GOT3 (cell line): Measurements from ENCODE around the gene TSLP.

Experiments
- DNase-seq: peaks from one replicate; lab custom pipeline; 2025; ENCODE audit warnings: mixed read lengths; lab: John Stamatoyannopoulos, UW

The TSLP gene

DNA sequence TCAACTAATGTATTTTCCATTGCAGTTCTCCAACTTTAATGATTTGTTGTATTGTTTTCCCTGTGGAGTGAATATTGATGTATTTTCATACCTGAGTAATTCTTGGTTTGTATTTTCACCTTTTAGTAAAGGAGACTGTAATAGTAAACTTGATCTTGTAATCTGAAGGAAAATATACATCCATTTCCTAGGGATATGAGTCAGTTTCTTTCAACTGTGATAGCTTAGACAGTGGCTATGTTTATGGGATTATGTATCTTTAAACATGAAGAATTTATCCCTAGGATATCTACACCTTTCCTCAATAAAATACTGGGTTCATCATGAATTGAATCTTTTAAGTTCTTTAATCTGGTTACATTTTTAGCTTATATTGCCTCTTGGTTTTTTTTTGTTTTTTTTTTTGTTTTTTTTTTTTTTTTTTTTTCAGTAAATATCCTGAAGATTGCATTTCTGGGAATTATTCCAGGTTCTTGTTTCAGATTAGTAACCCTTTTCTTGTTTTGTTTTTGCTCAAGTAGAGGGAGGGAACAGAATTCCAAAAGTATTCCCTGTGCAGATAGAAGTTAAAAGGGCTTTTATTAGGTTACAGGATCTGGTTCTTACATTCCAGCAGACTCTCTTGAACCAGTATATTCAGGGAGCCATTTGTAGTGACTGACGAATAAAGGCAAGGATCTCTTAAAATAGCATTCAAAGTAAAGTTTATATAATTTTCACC, 27.7 kb downstream of the TSLP start:
- DNase-seq: no peak

DNA sequence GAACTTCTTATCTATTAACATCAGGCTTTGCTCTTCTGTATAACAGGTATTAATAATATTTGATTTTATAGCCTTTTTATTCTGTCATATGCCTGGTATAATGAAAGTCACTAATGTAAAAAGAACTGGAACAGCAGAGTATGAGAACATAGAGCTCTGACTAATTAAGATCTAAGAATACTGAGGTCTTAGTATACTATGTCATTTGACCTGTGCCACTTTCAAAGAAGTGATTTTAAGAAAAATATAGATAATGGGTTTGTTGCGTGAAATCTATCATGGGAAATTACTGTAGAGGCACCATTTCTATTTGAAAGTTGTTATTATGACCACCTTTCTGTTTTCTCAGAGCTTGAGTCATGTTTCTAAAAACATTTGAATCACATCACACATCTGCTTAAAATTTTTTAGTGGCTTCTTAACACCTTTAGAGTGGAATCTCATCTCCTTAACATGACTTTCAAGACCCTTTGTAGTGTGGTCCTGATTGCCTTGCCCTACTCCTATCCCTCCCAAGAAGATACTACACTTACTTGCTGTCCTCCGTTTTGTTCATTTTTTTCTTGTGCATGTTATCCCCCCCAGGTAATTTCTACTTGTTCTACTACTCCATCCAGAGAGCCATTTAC, 34.9 kb downstream of the TSLP start:
- no peak for DNase-seq

DNA sequence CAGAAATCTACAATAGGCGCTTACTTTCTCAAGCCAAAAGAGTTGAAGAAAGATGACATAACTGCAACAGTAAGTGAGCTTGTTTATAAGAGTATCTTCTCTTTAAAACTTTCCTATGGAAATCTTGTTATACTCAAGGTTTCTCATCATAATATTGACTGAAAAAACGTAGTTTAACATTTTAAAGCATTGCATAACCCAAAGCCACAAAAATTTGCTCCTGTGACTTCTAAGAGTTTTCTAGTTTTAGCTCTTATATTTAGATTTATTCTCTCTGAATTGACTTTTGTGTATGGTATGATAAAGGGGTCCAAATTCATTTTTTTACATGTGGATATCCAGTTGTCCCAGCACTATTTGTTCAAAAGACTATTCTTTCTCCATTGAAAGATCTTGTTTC, 35.9 kb downstream of the TSLP start:
- no peak for DNase-seq

GRCh38 chr5:111111956-111112355, 40.4 kb downstream of the TSLP start:
- no peak for DNase-seq

GRCh38 chr5:111113678-111114077, 42.2 kb downstream of the TSLP start:
- no peak for DNase-seq

DNA sequence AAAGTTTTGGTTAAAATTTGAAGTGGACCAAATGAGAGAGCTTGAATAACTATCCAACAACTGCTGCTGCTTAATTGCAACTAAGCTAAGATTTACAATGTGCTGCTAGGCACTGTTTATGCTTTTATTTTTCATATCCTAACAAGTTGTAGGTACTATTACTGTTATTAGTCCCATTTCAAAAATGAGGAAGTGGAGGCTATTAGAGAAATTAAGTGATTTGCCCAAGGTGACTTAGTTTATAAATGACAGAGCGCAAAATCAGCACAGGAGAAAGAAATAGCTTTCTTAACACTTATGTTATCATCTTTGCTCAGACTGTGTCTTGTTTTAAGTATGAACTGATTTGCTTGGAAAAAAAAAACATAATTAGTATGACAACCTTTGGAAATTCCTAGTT, 43.7 kb downstream of the TSLP start:
- no peak for DNase-seq

DNA sequence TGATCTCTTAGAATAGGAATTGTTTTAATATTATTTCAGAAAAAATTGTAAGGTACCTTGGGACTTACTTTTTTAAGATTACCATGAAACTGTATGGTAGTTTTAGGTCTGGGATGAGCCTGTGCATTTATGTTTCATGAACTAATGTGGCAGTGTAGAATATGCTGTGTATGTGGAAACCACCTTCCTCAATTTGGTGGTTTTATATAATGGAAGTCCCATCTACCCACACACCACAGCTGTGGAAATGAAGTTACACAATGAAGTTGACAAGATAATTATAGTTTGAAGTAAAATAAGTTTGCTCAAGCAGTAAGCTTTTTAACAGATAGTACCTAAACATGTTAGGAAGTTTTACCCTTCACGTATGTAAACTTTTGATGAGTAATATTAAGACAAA, 45.0 kb downstream of the TSLP start:
- DNase-seq: no peak

GRCh38 chr5:111117136-111117535, 45.6 kb downstream of the TSLP start:
- DNase-seq: no peak

DNA sequence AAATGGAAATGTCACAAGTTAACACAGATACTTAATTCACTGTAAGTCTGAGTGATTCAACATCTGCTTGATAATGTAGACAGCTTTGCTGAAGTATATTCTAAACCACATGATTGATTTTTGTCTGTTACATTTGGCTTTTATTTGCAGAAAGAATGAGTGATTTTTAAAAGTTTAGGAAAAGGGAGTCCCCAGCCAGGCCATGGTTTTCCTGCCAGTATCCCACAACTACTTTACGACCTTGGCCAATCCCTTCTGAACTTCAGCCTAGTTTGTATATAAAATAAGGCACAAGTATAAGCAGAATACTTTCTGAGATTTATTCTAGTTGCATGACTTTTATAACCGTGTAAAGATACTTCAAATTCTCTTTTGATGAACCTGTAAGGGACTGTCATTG, 47.7 kb downstream of the TSLP start:
- no peak for DNase-seq

GRCh38 chr5:111119856-111120255, 48.3 kb downstream of the TSLP start:
- DNase-seq: no peak

DNA sequence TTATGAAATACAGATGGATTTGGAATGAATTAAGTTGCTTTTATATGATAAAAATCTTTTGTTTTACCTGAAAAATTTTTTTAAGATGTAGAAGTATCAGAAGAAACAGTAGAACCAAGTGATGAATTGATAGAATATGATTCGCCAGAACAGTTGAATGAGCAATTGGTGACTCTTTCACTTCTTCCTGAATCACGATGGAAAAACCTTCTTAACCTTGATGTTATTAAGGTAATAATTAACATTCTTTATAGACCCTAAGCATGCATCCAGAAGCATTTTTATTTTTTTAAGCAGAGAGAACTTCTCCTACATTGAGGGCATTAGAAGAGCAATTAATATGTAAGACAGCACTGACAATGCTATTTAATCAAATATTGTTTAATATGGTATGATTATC, 49.4 kb downstream of the TSLP start:
- no peak for DNase-seq

GRCh38 chr5:111121926-111122325, 50.4 kb downstream of the TSLP start:
- no peak for DNase-seq

- no peak for DNase-seq
These were observed 50.9 kb downstream of the TSLP start for GRCh38 chr5:111122398-111122797.

- no peak for DNase-seq
These were observed 53.3 kb downstream of the TSLP start for GRCh38 chr5:111124793-111125192.

- DNase-seq: no peak
These were observed 55.4 kb downstream of the TSLP start for GRCh38 chr5:111126896-111127295.
